ENCODE results near the gene PIEZO2.

DNA sequence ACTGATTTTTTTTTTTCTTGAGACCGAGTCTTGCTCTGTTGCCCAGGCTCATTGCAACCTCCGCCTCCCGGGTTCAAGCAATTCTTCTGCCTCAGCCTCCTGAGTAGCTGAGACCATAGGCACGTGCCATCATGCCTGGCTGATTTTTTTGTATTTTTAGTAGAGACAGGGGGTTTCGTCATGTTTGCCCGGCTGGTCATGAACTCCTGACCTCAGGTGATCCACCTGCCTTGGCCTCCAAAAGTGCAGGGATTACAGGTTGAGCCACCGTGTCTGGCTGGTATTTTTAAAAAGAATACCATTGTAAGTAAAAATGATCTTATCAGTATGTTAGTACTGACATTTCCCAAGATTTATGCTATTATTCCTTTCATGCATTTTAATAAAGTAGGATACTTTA, 105.7 kb downstream of the PIEZO2 start:
- TF ChIP-seq, protein P1, sequence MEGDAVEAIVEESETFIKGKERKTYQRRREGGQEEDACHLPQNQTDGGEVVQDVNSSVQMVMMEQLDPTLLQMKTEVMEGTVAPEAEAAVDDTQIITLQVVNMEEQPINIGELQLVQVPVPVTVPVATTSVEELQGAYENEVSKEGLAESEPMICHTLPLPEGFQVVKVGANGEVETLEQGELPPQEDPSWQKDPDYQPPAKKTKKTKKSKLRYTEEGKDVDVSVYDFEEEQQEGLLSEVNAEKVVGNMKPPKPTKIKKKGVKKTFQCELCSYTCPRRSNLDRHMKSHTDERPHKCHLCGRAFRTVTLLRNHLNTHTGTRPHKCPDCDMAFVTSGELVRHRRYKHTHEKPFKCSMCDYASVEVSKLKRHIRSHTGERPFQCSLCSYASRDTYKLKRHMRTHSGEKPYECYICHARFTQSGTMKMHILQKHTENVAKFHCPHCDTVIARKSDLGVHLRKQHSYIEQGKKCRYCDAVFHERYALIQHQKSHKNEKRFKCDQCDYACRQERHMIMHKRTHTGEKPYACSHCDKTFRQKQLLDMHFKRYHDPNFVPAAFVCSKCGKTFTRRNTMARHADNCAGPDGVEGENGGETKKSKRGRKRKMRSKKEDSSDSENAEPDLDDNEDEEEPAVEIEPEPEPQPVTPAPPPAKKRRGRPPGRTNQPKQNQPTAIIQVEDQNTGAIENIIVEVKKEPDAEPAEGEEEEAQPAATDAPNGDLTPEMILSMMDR (IDR thresholded peaks at IDR 0.05; ENCODE audit: insufficient read depth, low read depth, low read length), result no peak
- no peak for TF ChIP-seq EZH2 (IDR thresholded peaks at IDR 0.05; ENCODE audit: insufficient read depth, low read length)
